ENCODE results near the gene ASB16. TPM values are rescaled to one million over a fixed set of nuclear protein-coding genes. Genes with fewer than 3 reads are reported as not detected.
"Not testable (repeated sequence)": the region's sequence is repeated elsewhere in the genome, so short reads cannot be mapped to it uniquely, and the experiment has no call there.

Gene ASB16
- polyA plus RNA-seq, 1 experiment, result not detected

- Histone ChIP-seq H3K27ac (ENCODE audit: low read depth, low read length) (no peak overlapping the region), H3K4me3 (ENCODE audit: low read depth, low read length) (no peak overlapping the region), H3K9me3 (ENCODE audit: control insufficient read depth, insufficient read depth, low read length) (no peaks in the 10 kb centered on the region), H3K27me3 (ENCODE audit: control insufficient read depth, insufficient read depth, low read length) (no peaks in the 10 kb centered on the region)
- POLR2A ChIA-PET, result no interaction called here
- DNase-seq (ENCODE audit: low read depth, low spot score), result no peak
- CTCF ChIA-PET, result interaction anchor here (0.9 to 1.1 kb wide), 2 partner anchors 9 to 254 kb away, joined by 3 read pairs; partner anchors contain the start of gene HDAC5
- no peak for TF ChIP-seq CTCF (IDR thresholded peaks at IDR 0.05; ENCODE audit: low read depth, low read length)
These were observed 38.2 kb upstream of the ASB16 start for GRCh38 chr17:44132275-44132821.

GRCh38 chr17:44133918-44134476, 36.5 kb upstream of the ASB16 start:
- H3K4me3 ChIP-seq (ENCODE audit: low read depth, low read length), result no peak overlapping the region
- H3K27me3 ChIP-seq (ENCODE audit: control insufficient read depth, insufficient read depth, low read length), result no peaks in the 10 kb centered on the region
- H3K27ac ChIP-seq (ENCODE audit: low read depth, low read length), result no peak overlapping the region
- no peak for TF ChIP-seq CTCF (IDR thresholded peaks at IDR 0.05; ENCODE audit: low read depth, low read length)
- POLR2A ChIA-PET, result no interaction called here
- no peaks in the 10 kb centered on the region for H3K9me3 ChIP-seq (ENCODE audit: control insufficient read depth, insufficient read depth, low read length)
- DNase-seq (ENCODE audit: low read depth, low spot score), result no peak
- CTCF ChIA-PET, result interaction anchor here (1.1 kb wide), 1 partner anchor 191 kb away, joined by 3 read pairs; no protein-coding TSS in a partner anchor

- Histone ChIP-seq H3K27ac (ENCODE audit: low read depth, low read length) (no peak overlapping the region), H3K9me3 (ENCODE audit: control insufficient read depth, insufficient read depth, low read length) (no peaks in the 10 kb centered on the region), H3K27me3 (ENCODE audit: control insufficient read depth, insufficient read depth, low read length) (no peaks in the 10 kb centered on the region), H3K4me3 (ENCODE audit: low read depth, low read length) (no peak overlapping the region)
- POLR2A ChIA-PET, result no interaction called here
- CTCF ChIA-PET, result no interaction called here
- DNase-seq (ENCODE audit: low read depth, low spot score), result no peak
- no peak for TF ChIP-seq CTCF (IDR thresholded peaks at IDR 0.05; ENCODE audit: low read depth, low read length)
These were observed 35.5 kb upstream of the ASB16 start for GRCh38 chr17:44134752-44135568.

GRCh38 chr17:44137891-44138709, 32.4 kb upstream of the ASB16 start:
- no peaks in the 10 kb centered on the region for H3K27me3 ChIP-seq (ENCODE audit: control insufficient read depth, insufficient read depth, low read length)
- TF ChIP-seq CTCF (IDR thresholded peaks at IDR 0.05; ENCODE audit: low read depth, low read length), result no peak
- no peaks in the 10 kb centered on the region; the same call in 1 of the 2 replicates for H3K9me3 ChIP-seq (ENCODE audit: control insufficient read depth, insufficient read depth, low read length)
- peak overlapping the region; percentile 45 for H3K4me3 ChIP-seq (ENCODE audit: low read depth, low read length)
- ChIA-PET POLR2A (interaction anchor here (0.5 to 2.3 kb wide), 8 partner anchors 10 to 189 kb away, joined by 3 to 21 read pairs (median 4); partner anchors contain the start of genes HDAC5 and TMUB2), CTCF (interaction anchor here (1.1 to 1.6 kb wide), 7 partner anchors 8 to 194 kb away, joined by 3 to 8 read pairs (median 5); partner anchors contain the start of gene HDAC5)
- DNase-seq (ENCODE audit: low read depth, low spot score), result peak; percentile 98
- peak overlapping the region; percentile 92 for H3K27ac ChIP-seq (ENCODE audit: low read depth, low read length)

- not testable (repeated sequence) for DNase-seq (ENCODE audit: low read depth, low spot score); H3K27me3 ChIP-seq (ENCODE audit: control insufficient read depth, insufficient read depth, low read length); H3K4me3 ChIP-seq (ENCODE audit: low read depth, low read length); H3K27ac ChIP-seq (ENCODE audit: low read depth, low read length); H3K9me3 ChIP-seq (ENCODE audit: control insufficient read depth, insufficient read depth, low read length)
- POLR2A ChIA-PET, result interaction anchor here (0.6 kb wide), 1 partner anchor 101 kb away, joined by 3 read pairs; no protein-coding TSS in a partner anchor
- CTCF ChIA-PET, result interaction anchor here (1.7 kb wide), 1 partner anchor 25 kb away, joined by 7 read pairs; no protein-coding TSS in a partner anchor
These were observed 26.6 kb upstream of the ASB16 start for GRCh38 chr17:44143921-44144320.
